GM21447 (cell line): ENCODE data around the gene CPNE2.

Experiments used
- ATAC-seq: cut with Tn5 transposase; IDR thresholded peaks from one replicate; pipeline ENCODE4 v1.9.1; 2021; ENCODE audit not compliant: unreplicated experiment

The CPNE2 gene

GRCh38 chr16:57192146-57192545 lies 99.8 kb downstream of the CPNE2 start:
- no peak for ATAC-seq

DNA sequence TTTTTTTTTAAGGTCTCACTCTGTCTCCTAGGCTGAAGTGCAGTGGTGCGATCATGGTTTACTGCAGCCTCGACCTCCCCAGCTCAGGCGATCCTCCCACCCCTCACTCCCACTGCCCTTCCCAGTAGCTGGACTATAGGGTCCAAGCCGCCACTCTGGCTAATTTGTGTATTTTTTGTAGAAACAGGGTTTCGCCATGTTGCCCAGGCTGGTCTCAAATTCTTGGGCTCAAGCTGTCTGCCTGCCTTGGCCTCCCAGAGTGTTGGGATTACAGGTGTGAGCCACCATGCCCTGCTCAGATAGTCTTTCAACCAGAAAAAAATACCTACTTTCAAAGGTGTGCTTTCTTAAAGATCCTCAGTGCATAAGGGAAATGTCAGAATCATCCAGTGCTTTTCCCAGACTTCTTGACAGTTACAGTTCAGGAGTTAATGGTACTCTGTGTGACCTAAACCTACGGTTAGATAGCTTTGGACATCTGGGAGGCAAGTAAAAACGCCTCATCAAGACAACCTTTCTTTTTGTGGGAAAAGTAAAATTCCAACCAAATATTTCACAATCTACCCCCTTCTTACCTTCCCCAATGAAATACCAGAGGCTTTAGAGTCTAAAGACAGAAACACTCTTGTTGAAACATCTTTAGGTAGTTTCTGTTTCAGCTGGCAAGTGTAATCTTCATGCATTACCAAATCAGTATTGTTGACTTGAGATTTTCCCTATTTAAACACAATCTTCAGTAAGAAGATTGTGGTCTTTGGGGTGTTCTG lies 100.5 kb downstream of the CPNE2 start:
- no peak for ATAC-seq

DNA sequence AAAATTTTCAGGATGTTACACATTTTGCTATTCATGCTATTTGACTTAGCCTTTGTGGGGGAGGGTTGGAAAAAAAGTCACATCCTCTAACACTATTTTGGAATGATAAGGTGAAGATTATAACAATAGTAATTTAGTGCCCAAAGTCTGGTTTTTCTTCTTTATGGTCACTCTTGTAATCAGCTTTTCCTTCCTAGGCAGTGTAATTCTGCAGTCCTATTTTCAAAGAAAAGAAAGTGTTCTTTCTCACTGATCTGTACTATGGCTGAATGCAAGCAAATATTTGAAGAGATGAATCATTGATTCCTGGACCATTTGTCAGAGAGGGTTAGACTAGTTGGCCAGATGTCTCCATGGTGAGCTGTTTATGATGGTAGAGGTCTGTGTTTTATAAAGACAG lies 102.1 kb downstream of the CPNE2 start:
- no peak for ATAC-seq

DNA sequence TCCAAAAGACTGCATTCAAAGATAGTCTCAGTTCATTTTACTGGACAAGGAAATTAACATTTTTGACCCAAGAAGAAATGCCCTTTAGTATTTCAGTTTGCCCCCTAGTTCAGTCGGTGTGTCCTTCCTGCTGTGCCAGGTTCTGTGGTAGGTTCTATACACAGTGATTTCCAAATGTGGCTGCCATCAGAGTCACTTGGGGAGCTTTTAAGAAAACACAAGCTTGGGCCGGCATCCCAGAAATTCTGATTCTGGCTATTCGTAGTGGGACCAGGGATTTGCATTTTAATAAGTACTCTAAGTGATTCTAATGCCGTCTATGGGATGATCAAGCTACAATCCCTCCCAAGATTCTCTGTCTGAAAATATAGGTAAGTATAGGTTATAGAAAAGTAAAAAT lies 103.9 kb downstream of the CPNE2 start:
- no peak for ATAC-seq

DNA sequence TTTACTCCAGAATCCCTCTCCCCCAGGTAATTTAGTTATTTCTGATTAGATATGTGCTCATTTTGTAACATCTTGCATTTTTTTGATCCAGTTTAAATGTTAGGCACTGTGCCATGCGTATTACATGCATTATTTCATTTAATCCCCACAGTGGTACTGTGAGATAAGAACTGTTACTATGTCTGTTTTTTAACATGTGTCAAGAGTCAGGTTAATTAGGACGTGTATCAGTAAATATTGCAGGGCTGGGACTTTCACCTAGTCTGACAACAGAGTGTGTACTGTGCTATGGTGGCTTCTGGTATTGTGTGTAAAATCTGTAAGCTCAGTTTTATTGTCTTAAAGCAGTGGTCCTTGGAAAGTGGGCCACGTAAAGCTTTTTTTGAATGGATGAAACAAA lies 104.4 kb downstream of the CPNE2 start:
- ATAC-seq, result no peak
